Cardiac fibroblast (primary cell): Measurements from ENCODE around the gene SLCO3A1.
"Not testable (repeated sequence)": the region's sequence is repeated elsewhere in the genome, so short reads cannot be mapped to it uniquely, and the experiment has no call there.

Experiments
- DNase-seq, 2 donors: peaks; one replicate each; pipeline versions ENCODE4 v3.0.0 to v3.0.0-alpha.2; 2010; ENCODE audit warnings: low read depth in 2 of 2
- H3K4me3 ChIP-seq, 2 donors: replicated peaks in 1 of 2; 1 replicate in 1 of 2; 2 replicates in 1 of 2; pipeline ENCODE4 v1.5.1; 2011; ENCODE audit warnings: low read depth in 2 of 2, low read length in 2 of 2, mild to moderate bottlenecking in 2 of 2, moderate library complexity in 1 of 2
- CTCF ChIP-seq: IDR thresholded peaks from one replicate; pipeline ENCODE4 v1.5.1; 2011; ENCODE audit warnings: low read depth, mild to moderate bottlenecking, low read length, inconsistent platforms

Gene SLCO3A1

DNA sequence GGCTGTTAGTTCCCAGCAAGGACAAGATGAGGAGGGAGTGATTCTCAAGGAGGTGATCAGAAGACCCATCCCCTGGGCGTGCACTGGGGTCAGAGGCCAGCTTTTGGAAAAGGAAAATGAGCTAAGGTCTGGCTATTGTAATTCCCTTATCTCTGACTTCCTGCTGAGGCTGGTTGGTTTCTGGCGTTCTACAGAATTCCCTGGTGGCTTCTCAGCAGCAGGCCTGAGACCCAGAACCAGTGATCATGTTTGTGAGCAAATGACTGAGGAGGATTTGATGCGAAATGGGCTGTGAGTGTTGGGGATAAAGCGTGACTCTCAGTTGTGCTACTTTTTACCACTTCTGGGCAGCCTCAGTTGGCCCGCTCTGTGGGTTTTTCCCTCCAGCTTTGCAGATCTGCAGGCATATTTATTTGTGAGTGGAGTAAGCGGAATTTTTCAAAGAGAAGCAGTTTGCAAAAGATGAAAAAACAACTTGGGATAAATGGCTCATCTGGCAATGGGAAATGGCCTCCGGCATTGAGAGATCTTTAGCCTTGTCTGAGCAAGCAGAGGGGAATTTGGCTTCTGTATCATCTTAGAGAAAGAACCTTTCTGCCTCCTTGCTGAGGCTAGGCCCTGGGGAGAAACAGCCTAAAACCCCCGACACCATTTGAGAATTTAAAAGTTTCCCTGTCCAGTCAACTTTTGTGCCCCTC, 102.7 kb downstream of the SLCO3A1 start:
- no peak for TF ChIP-seq CTCF
- peak; percentile 54 to 78 for DNase-seq
- H3K4me3 ChIP-seq, result no peak overlapping the region

GRCh38 chr15:91961357-91961756, 107.8 kb downstream of the SLCO3A1 start:
- TF ChIP-seq CTCF, result no peak
- no peak overlapping the region for H3K4me3 ChIP-seq
- DNase-seq, result no peak

GRCh38 chr15:91963747-91964146, 110.2 kb downstream of the SLCO3A1 start:
- H3K4me3 ChIP-seq, DNase-seq: not testable (repeated sequence)

DNA sequence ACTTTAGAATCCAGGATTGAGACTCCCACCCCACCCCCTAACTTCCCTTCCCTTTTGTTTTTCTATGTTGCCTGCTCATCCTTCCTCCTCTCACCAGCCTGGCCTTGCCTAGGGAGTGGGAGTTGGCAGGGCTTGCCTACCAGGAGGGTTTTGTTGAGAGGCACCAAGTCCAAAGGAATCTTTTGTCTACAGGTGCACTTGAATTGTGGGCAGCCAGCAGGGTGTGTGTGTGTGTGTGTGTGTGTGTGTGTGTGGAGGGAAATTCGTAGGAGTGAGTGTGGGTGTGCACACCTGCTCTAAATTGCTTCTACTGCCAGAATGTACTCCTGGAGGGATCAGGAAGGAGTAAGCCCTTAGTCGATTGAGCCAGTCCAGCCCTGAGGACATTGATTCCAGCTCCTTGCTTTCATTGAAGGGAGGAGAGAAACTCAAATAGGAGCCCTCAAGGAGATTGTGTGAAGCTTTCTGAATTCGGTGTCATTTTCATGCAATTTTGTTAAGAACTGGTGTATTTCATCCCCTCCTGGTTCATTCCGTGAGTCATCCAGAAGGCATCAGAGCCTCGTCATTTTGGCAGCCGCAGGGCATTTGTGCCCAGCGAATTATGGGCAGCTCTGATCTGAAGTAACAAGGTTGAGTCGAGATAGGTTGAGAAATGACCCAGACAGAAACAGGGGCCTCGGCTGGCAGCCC, 112.1 kb downstream of the SLCO3A1 start:
- no peak overlapping the region for H3K4me3 ChIP-seq
- TF ChIP-seq CTCF, result no peak
- DNase-seq, result peak; percentile 65 to 73

GRCh38 chr15:91966194-91966552, 112.7 kb downstream of the SLCO3A1 start:
- H3K4me3 ChIP-seq, result no peak overlapping the region
- DNase-seq, result no peak
- no peak for TF ChIP-seq CTCF

DNA sequence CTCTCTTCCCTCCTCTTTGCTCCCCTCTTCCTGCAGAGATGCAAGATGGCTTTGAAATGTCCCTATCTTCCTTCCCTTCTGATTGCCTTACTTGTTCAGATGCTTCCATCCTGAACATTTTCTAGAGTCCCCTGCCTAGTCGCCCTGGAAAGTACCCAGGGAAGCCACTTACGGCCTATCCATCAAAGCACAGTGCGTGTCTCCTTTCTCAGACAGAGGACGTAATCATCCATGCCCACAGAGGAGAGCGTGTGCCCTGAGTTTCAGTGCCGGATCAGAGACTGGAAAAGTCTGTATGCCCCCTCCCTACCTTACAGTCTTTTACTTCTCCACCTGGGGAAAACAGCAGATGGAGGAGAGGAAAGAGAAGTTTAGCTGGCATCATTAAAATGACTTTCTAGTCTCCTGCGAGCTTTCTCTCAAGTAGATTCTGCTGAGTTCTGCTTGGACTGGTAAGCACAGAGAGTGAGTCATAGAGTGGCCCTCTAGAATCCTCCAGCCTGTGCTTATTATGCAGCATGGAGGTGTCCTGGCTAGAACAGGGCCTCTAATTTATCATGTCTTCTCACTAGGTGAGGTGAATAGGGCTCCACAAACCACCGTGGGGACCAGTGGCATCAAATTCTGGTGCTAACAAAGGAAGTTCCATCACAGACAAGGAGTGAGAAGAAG, 114.6 kb downstream of the SLCO3A1 start:
- no peak for TF ChIP-seq CTCF
- no peak for DNase-seq

DNA sequence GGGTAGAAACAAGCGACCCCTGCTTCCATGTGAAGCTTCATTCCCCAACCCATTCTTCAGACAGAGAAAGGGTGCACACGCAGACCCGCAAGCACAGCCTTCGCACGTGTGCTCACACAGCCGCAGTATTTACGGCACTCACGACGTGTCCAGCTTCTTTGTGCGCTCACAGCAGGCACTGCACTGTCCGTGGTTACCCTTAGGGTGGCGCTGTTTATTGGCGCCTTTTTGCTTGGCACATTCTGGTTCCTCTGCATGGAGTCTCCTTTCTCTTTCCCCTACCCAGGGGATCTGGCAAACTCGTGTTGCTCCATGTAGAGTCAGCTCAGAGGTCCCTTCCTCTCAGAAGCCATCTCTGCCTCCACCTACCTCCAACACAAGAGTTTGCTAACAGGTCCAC, 115.1 kb downstream of the SLCO3A1 start:
- DNase-seq, result no peak
- no peak overlapping the region for H3K4me3 ChIP-seq
- no peak for TF ChIP-seq CTCF

More for the DNA sequence above, 114.6 kb downstream of the SLCO3A1 start:
- H3K4me3 ChIP-seq, result no peak overlapping the region
